ENCODE data around the gene MAP7D2.
"Not testable (repeated sequence)": the region's sequence is repeated elsewhere in the genome, so short reads cannot be mapped to it uniquely, and the experiment has no call there.

Gene MAP7D2

DNA sequence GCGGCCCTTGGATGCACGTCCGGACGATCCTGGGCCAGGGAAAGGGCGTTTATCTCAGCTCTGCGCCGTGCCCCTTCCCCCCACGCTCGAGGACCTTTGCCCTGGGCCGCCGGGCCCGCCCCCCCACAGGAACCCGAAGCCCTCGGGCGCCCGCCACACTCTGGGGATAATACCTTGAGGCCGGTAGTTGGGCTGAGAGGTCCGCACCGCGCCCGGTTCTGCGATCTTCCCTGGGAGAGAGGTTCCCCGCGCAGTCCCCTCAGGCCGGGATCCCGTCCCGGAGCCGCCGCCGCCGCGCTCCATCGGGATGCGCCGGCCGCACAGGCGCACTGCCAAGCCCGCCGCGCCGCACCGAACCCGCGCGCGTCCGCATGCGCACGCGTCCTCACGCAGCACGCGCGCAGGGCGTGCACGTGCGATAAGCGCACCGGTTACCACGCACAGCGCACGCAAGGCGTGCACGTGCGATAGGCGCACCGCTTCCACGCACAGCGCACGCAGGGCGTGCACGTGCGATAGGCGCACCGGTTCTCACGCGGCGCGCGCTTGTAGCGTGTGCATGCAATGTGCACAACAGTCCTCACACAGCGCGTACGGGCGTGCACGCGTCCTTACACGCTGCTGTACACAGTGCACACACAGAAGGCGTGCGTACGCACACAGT is at the start of gene MAP7D2:
TSS of gene MAP7D2 (minus strand) at position 331 of the 664 bp plus-strand sequence. CDS start at position 303, 28 bp downstream.
- H3K4me1 Mint-ChIP-seq = no peaks in the 10 kb centered on the region
- no peaks in the 10 kb centered on the region for H3K9me3 Mint-ChIP-seq
- no peaks in the 10 kb centered on the region for H3K36me3 Mint-ChIP-seq
- no peak within 1 kb of the TSS for H3K27ac Mint-ChIP-seq
- peaks cover 26% of the 10 kb centered on the region for H3K27me3 Mint-ChIP-seq
- H3K4me3 Mint-ChIP-seq = no peak within 1 kb of the TSS
- ATAC-seq = no peak

DNA sequence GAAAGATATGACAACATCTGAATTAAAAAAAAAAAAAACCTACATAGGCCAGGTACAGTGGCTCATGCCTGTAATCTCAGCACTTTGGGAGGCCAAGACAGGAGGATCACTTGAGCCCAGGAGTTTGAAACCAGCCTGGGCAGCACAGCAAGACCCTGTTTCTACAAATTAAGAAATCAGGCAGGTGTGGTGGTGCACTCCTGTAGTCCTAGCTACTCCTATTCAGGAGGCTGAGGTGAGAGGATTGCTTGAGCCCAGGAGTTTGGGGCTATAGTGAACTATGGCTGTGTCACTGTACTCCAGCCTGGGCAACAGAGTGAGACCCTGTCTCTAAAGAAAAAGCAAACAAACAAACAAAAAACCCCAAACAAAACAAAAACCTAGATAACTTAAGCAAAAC is 45.8 kb upstream of the MAP7D2 start:
- H3K4me1 Mint-ChIP-seq, ATAC-seq, H3K27ac Mint-ChIP-seq, H3K9me3 Mint-ChIP-seq, H3K27me3 Mint-ChIP-seq, H3K4me3 Mint-ChIP-seq: not testable (repeated sequence)
- peaks cover 24% of the 10 kb centered on the region for H3K36me3 Mint-ChIP-seq

DNA sequence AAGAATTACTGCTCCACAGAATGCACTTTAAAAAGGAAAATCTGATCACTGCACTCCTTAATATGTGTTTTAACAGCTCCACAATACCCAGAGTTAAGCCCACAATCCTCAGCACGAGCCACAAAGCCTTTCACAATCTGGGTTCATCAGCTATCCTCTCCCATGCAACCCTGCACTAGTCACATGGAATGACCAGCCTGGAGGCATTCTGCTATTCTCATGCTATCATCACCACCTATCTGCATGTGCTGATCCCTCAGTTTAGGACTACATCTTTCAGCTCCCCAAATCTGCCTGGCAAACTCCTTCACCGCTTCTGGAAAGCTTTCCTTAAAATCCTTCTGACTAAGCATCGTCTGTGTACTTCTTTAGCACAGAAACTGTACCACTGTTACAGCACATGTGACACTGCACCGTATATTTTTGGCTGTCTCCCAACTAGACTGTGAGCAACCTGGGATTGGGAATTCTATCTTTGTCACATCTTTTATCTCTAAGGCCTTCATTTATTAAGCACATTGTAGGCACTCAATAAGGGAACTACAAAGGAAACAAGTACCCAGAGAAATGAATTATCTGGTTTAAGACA is 43.2 kb upstream of the MAP7D2 start:
- ATAC-seq = no peak
- H3K27me3 Mint-ChIP-seq = no peaks in the 10 kb centered on the region
- H3K36me3 Mint-ChIP-seq = peaks cover 27% of the 10 kb centered on the region
- H3K4me3 Mint-ChIP-seq = no peak overlapping the region
- H3K4me1 Mint-ChIP-seq = no peaks in the 10 kb centered on the region
- no peaks in the 10 kb centered on the region for H3K9me3 Mint-ChIP-seq
- no peak overlapping the region for H3K27ac Mint-ChIP-seq

DNA sequence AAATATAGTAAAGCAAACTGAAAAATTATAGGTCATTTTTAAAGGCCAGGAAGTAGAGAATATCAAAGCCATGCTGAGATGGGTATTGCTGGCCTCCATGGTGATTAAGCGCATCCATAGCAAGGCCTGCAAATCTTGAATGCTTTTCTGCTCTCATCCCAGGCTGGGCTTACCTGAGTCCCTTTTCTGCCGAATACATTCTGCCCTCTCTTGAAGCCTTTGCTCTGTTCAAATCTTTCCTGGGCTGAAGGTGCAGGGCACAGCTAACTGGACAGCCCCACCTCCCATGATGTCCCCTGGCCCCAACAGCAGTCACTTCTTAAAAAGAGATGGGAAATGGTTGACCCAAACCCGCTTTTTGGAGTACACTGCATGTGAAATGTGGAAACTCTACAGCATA is 35.0 kb upstream of the MAP7D2 start:
- no peak overlapping the region for H3K27ac Mint-ChIP-seq
- no peaks in the 10 kb centered on the region for H3K4me1 Mint-ChIP-seq
- H3K27me3 Mint-ChIP-seq = no peaks in the 10 kb centered on the region
- H3K9me3 Mint-ChIP-seq = no peaks in the 10 kb centered on the region
- peaks cover 6% of the 10 kb centered on the region for H3K36me3 Mint-ChIP-seq
- ATAC-seq = no peak
- H3K4me3 Mint-ChIP-seq = no peak overlapping the region

DNA sequence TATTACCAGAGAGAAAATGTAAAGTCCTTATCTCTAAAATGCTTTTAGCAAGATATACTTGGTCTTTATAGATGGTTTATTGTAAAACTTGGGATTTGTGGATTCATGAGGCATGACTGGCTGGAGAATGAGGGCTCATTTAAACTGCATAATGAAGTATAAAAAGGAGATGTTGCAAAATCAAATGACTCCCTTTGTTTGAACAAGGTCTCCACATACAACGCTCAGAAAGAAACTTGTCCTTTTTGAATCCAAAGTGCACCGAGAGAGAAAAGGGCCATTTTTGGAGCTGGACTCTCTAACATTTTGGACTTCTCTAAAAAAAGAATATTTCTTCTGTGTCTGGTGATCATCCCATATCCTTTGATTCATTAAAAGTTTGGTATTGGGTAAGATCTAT is 32.6 kb upstream of the MAP7D2 start:
- Mint-ChIP-seq H3K4me1 (no peaks in the 10 kb centered on the region), H3K27ac (no peak overlapping the region), H3K36me3 (peaks cover 6% of the 10 kb centered on the region), H3K4me3 (no peak overlapping the region), H3K27me3 (no peaks in the 10 kb centered on the region), H3K9me3 (peaks cover 3% of the 10 kb centered on the region)
- no peak for ATAC-seq

DNA sequence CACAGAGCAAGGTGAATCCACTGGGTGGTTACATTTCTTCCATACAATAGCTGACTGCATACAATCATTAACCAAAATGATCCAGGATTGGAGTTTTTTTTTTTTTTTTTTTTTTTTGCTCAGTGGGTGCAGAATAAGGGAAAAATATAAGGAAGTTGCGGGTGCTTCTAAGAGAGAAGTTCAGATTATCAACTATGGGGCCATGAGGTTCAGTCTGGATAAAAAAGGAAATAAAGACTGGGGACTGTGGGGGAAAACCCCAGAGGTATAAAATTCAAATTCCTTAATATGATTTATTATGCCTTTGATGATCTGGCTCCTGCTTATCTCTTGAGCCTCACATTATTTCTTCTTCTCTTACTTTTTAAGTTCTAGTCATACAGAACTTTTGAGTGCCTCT is 30.9 kb upstream of the MAP7D2 start:
- ATAC-seq = no peak
- H3K4me3 Mint-ChIP-seq = no peak overlapping the region

DNA sequence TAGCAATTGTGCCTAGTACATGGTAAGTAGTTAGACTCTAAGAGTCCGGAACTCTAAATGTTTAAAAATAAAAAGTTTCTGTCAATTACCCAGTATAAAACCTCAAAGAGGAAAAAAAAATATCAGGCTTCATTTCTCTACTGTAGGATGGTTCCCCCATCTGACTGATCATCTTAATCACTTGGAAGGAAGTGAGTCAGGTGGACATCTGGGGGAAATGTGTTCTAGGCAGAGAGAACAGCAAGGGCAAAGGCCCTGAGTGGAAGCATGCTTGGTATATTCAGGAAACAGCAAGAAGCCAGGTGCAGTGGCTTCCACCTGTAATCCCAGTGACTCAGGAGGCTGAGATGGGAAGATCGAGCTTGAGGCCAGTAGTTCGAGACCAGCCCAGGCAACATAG is 27.8 kb upstream of the MAP7D2 start:
- H3K9me3 Mint-ChIP-seq = peaks cover 3% of the 10 kb centered on the region
- H3K36me3 Mint-ChIP-seq = no peaks in the 10 kb centered on the region
- no peak overlapping the region for H3K27ac Mint-ChIP-seq
- H3K27me3 Mint-ChIP-seq = no peaks in the 10 kb centered on the region
- no peak overlapping the region for H3K4me3 Mint-ChIP-seq
- peaks cover under 1% of the 10 kb centered on the region for H3K4me1 Mint-ChIP-seq
- ATAC-seq = no peak

More for the DNA sequence above, 30.9 kb upstream of the MAP7D2 start:
- H3K4me1 Mint-ChIP-seq = no peaks in the 10 kb centered on the region
- peaks cover 2% of the 10 kb centered on the region for H3K36me3 Mint-ChIP-seq
- peaks cover 3% of the 10 kb centered on the region for H3K9me3 Mint-ChIP-seq
- no peak overlapping the region for H3K27ac Mint-ChIP-seq
- H3K27me3 Mint-ChIP-seq = no peaks in the 10 kb centered on the region

DNA sequence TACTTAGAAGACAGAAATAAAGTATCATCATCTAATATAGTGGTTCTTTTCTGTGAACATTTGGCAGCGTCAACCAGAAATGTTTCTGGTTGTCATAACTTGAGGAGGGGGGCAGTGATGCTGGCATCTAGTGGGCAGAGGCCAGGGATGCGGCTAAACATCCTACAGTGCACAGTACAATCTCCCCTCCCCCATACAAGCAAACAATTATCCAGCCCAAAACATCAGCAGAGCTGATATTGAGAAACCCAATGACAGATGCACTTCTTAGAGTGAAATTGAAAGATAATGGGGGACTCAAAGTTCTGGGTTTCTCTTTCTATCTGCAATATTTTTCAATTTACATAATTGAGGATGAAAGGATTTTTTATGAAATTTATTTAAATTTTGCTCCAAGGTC is 26.9 kb upstream of the MAP7D2 start:
- Mint-ChIP-seq H3K36me3 (no peaks in the 10 kb centered on the region), H3K27me3 (no peaks in the 10 kb centered on the region), H3K4me1 (peaks cover 8% of the 10 kb centered on the region), H3K27ac (no peak overlapping the region), H3K4me3 (no peak overlapping the region), H3K9me3 (peaks cover 3% of the 10 kb centered on the region)
- ATAC-seq = no peak

DNA sequence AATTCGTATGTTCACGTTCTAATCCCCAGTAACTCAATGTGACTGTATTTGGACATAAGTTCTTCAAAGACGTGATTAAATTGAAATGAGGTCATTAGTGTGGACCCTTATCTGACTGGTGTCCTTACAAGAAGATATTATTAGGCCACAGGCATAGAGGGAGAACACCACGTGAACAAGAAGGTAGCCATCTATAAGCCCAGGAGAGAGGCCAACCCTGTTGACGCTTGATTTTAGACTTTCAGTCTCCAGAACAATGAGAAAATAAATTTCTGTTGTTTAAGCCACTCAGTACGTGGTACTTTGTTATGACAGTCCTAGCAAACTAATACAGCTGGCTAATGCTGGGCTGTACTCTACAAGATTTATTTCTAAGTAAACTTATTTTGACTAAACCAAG is 26.4 kb upstream of the MAP7D2 start:
- Mint-ChIP-seq H3K9me3 (peaks cover 3% of the 10 kb centered on the region), H3K4me3 (peak overlapping the region; percentile 46), H3K27me3 (no peaks in the 10 kb centered on the region), H3K36me3 (no peaks in the 10 kb centered on the region), H3K4me1 (peaks cover 8% of the 10 kb centered on the region), H3K27ac (no peak overlapping the region)
- ATAC-seq = no peak

DNA sequence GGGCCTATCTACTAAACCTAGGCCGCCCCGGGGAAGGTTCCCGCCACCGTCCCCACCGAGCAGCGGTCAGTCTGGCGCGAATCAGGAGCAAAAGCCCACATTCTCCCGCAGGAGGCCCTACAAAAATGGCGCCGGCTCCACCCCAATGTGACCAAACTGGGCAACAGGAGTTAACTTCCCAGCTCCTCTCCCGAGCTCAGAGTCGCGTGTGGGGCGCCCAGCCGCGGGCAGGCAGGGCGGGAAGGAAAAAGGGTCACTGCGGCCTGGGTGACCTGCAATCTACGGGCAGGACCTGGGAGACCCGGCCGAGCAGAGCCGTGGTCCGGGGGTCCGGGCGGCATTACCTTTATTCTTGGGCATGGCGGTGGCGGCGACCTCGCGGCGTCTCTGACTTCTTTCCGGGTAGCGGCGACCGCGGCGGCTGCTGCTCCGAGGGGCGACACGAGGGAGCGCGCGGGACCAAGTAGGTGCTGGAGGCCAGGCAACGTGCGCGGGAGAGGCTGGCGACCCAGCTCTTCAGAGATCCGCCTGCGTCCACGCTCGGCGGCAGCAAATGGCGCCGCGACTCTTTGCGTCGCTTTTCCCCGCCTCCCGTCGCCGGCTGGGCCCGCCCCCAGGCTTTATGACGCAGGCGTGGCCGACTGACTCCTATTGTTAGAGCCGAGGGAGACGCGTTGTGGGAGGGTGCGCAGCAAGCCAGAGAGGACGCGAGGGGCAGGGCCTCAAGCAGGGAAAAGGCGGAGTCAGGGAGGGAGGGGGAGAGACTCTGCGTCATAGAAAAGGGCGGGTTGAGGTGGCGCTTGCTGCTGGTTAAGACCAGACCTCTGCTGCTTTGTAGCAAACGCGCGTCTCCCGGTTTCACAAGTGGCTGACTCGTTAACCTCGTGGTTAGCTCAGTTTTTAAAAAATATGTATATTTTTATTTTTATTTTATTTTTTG is 24.8 kb upstream of the MAP7D2 start, which contains the start of gene EIF1AX:
TSS of gene EIF1AX (minus strand) at position 558 of the 940 bp plus-strand sequence. CDS start at position 360, 198 bp downstream.
- H3K27ac Mint-ChIP-seq = peak within 1 kb of the TSS; percentile 87
- peaks cover 3% of the 10 kb centered on the region for H3K9me3 Mint-ChIP-seq
- peak within 1 kb of the TSS; percentile 88 for H3K4me3 Mint-ChIP-seq
- no peaks in the 10 kb centered on the region for H3K27me3 Mint-ChIP-seq
- H3K36me3 Mint-ChIP-seq = no peaks in the 10 kb centered on the region
- peak; percentile 100 for ATAC-seq
- H3K4me1 Mint-ChIP-seq = peaks cover 8% of the 10 kb centered on the region

DNA sequence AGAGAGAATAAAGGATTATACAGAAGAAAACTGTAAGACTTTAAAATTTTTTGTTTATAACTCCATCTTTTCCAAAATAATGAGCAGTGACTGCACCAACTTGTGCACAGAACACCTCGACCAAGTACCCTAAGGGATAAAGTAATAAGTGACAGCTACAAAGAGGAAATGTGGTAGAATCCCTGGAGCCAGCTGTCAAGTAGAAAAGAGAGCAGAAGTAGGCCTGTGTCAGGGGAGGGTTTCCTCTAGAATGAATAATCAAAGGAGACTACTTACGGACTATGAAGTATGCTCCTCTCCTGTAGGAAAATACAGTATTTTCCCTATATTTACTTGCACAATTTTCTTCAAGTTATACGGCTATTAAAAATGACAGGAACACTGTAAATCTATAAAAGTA is 23.7 kb upstream of the MAP7D2 start:
- Mint-ChIP-seq H3K27ac (no peak overlapping the region), H3K9me3 (peaks cover 3% of the 10 kb centered on the region), H3K4me3 (peak overlapping the region; percentile 88), H3K4me1 (peaks cover 16% of the 10 kb centered on the region), H3K27me3 (no peaks in the 10 kb centered on the region), H3K36me3 (peaks cover 10% of the 10 kb centered on the region)
- ATAC-seq = no peak

DNA sequence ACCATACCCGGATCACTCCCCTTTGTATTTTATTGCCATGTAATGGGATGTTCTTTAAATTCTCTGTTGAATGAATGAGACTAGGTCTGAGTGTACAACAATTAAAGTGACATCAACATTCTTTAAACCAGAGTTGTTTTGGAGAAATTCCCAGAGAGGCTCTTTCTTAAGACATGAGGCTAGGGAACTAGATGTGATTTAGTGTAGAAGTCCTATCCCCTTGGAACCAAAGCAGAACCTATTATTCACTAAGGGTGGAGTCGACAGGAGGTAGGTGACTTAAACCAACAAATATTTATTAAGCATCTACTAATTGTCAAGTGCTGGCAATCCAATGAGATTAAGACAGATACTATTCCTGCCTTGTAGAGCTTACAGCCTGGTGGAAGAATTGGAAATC is 23.3 kb upstream of the MAP7D2 start:
- H3K4me1 Mint-ChIP-seq = peaks cover 16% of the 10 kb centered on the region
- peaks cover 2% of the 10 kb centered on the region for H3K9me3 Mint-ChIP-seq
- H3K36me3 Mint-ChIP-seq = peaks cover 11% of the 10 kb centered on the region
- H3K4me3 Mint-ChIP-seq = peak overlapping the region; percentile 88
- ATAC-seq = no peak
- no peaks in the 10 kb centered on the region for H3K27me3 Mint-ChIP-seq
- H3K27ac Mint-ChIP-seq = no peak overlapping the region

DNA sequence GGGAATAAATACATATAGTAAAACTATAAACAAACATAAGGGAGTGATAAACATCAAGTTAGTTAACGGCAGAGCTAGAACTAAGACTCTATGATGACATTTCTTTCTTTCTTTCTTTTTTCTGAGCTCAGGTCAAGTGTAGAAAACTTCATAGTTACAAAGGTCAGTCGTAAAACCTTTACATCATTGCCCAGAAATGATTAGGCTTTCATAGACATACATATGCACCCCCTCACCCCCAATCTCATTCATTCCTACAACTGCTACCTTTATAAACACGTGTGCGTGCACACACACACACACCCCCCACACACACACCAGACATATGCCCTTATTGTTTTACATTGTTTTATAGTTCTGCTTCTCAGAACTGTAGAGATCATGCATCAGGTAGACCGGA is 19.2 kb upstream of the MAP7D2 start:
- H3K4me3 Mint-ChIP-seq = no peak overlapping the region
- H3K9me3 Mint-ChIP-seq = no peaks in the 10 kb centered on the region
- H3K27me3 Mint-ChIP-seq = no peaks in the 10 kb centered on the region
- peaks cover 16% of the 10 kb centered on the region for H3K4me1 Mint-ChIP-seq
- no peak for ATAC-seq
- H3K27ac Mint-ChIP-seq = peak overlapping the region; percentile 27
- peaks cover 11% of the 10 kb centered on the region for H3K36me3 Mint-ChIP-seq

DNA sequence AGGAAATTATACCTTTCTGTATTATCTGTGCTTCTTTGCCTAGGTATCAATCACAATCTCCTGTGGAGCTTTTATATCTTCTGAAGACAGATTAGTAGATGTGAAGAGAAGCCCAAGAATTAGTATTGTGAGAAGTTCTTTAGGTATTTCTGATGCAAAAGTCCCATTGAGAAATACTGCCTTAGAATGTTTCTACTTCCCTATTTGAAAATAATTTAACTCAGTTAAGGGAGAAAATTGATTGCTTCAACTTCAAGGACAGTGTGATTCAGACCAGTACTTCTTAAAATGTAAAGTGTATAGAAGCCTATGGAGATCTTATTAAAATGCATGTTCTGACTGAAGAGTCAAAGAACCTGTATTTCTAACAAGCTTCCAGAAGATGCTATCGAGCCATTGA is 16.0 kb upstream of the MAP7D2 start:
- no peak for ATAC-seq
- Mint-ChIP-seq H3K27ac (no peak overlapping the region), H3K4me3 (no peak overlapping the region), H3K27me3 (no peaks in the 10 kb centered on the region), H3K4me1 (peaks cover 8% of the 10 kb centered on the region), H3K36me3 (peaks cover 11% of the 10 kb centered on the region), H3K9me3 (no peaks in the 10 kb centered on the region)

DNA sequence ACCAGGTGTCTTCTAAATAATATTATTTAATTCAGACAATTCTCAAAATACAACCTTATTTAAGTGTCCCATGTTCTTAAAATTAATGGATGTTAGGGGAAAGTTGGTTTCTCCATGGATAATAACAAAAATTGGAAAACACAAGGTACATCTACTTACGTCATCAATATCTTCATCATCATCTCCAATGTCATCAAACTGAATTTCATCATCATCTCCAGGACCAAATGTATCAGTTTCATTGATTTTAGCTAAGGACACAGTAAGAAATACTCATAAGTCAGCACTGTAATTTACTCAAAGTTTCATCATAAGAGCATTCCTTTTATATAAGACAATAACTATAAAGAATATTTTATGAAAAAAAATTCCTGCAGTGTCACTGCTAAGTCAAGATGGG is 13.7 kb upstream of the MAP7D2 start:
- Mint-ChIP-seq H3K27ac (no peak overlapping the region), H3K27me3 (no peaks in the 10 kb centered on the region), H3K36me3 (peaks cover under 1% of the 10 kb centered on the region), H3K9me3 (no peaks in the 10 kb centered on the region), H3K4me3 (no peak overlapping the region), H3K4me1 (no peaks in the 10 kb centered on the region)
- no peak for ATAC-seq

Data from stimulated activated memory B cell treated with anti-CD40 and anti-IgM and Interleukin-4, amounts not matched to agents 10 μg/mL and 1 μg/mL and 100 μg/mL, for 72 hours (primary cell).